ENCODE data around the gene DOCK1. TPM values are rescaled to one million over a fixed set of nuclear protein-coding genes. Genes with fewer than 3 reads are reported as not detected.
"Not testable (repeated sequence)": the region's sequence is repeated elsewhere in the genome, so short reads cannot be mapped to it uniquely, and the experiment has no call there.

The DOCK1 gene
- total RNA-seq, 2 donors from 2014 or later: 41.2 to 56.0 TPM

- no peaks in the 10 kb centered on the region for H3K27me3 ChIP-seq (replicated peaks; ENCODE audit: insufficient read depth)
- no peak for DNase-seq (ENCODE audit: low spot score)
- no peak overlapping the region for H3K4me3 ChIP-seq
- TF ChIP-seq, protein P1, sequence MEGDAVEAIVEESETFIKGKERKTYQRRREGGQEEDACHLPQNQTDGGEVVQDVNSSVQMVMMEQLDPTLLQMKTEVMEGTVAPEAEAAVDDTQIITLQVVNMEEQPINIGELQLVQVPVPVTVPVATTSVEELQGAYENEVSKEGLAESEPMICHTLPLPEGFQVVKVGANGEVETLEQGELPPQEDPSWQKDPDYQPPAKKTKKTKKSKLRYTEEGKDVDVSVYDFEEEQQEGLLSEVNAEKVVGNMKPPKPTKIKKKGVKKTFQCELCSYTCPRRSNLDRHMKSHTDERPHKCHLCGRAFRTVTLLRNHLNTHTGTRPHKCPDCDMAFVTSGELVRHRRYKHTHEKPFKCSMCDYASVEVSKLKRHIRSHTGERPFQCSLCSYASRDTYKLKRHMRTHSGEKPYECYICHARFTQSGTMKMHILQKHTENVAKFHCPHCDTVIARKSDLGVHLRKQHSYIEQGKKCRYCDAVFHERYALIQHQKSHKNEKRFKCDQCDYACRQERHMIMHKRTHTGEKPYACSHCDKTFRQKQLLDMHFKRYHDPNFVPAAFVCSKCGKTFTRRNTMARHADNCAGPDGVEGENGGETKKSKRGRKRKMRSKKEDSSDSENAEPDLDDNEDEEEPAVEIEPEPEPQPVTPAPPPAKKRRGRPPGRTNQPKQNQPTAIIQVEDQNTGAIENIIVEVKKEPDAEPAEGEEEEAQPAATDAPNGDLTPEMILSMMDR (IDR thresholded peaks at IDR 0.05): no peak
- TF ChIP-seq POLR2AphosphoS5 (IDR thresholded peaks at IDR 0.05) (no peak), POLR2A (IDR thresholded peaks at IDR 0.05) (no peak)
- intact Hi-C loops (cut with DNase I): no loop called here
- H3K36me3 ChIP-seq: no peaks in the 10 kb centered on the region
- no peak overlapping the region for H3K27ac ChIP-seq
- no peaks in the 10 kb centered on the region for H3K4me1 ChIP-seq (replicated peaks)
- WGBS: 92% methylated on average over 11 of the region's 11 CpGs
- H3K9me3 ChIP-seq: no peaks in the 10 kb centered on the region
Measured at GRCh38 chr10:126932516-126932915, 27.3 kb downstream of the DOCK1 start.

DNA sequence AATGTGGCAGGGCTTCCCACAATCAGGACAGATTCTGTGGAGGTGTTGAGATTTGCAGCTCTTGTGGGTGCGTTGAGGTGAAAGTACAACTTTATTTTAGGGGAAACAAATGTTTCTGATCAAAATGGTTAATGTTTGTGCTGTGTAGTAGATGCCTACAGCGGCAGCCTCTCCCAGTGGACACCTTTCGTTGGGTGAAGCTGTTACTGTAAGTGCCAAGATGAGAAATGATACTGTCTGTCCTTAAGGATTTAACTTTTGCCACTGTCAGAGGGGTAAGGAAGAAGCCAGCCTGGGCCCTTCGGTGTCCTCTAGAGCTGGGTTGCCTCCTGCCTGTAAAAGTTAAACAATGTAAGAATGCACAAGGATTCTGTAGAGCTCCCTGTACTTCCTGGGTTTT is 27.9 kb downstream of the DOCK1 start:
- H3K9me3 ChIP-seq: no peaks in the 10 kb centered on the region
- TF ChIP-seq POLR2AphosphoS5 (IDR thresholded peaks at IDR 0.05) (no peak), POLR2A (IDR thresholded peaks at IDR 0.05) (no peak)
- TF ChIP-seq, protein P1 (IDR thresholded peaks at IDR 0.05): no peak
- H3K27me3 ChIP-seq (replicated peaks; ENCODE audit: insufficient read depth): no peaks in the 10 kb centered on the region
- 60% methylated on average over 4 of the region's 4 CpGs for WGBS
- H3K36me3 ChIP-seq: no peaks in the 10 kb centered on the region
- DNase-seq (ENCODE audit: low spot score): no peak
- H3K4me3 ChIP-seq: no peak overlapping the region
- no peaks in the 10 kb centered on the region for H3K4me1 ChIP-seq (replicated peaks)
- no peak overlapping the region for H3K27ac ChIP-seq
- intact Hi-C loops (cut with DNase I): no loop called here

DNA sequence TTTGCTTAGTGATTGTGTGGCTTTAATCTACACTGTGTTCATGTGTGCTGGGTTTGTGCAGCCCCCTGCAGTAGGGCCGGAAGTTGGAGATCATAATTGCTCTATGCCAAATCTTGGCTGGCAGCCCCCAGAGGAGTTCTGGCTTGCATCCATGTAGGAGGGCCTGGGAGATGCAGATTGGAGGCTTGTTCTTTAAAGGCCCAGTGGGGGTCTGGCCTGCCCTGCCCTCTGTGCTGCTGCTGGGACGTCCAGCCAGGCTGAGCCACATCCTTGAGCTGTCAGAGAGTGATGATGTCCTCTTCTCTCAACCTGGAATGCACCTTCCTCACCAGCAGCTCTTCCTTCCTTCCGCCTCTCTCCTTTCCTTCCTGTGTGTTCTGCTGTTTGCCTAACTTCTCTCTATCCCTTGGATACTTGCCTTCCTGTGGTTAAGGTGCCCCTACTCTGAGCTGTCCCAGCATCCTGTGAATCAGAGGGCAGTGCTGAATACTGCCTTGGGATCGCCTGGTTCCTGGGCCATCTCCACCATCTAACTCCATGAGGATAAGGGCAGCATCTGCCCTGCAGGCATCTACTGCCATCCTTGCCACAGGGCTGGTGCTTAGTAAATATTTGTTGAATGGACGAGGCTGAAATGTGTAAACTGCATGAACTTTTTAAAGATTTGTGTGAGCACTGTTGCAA is 30.2 kb downstream of the DOCK1 start:
- Histone ChIP-seq H3K9me3 (no peaks in the 10 kb centered on the region), H3K4me1 (replicated peaks) (no peaks in the 10 kb centered on the region), H3K4me3 (no peak overlapping the region), H3K36me3 (no peaks in the 10 kb centered on the region), H3K27me3 (replicated peaks; ENCODE audit: insufficient read depth) (no peaks in the 10 kb centered on the region), H3K27ac (no peak overlapping the region)
- DNase-seq (ENCODE audit: low spot score): no peak
- WGBS: 53% methylated on average over 5 of the region's 5 CpGs
- TF ChIP-seq, protein P1 (IDR thresholded peaks at IDR 0.05): no peak
- TF ChIP-seq POLR2AphosphoS5 (IDR thresholded peaks at IDR 0.05): no peak
- TF ChIP-seq POLR2A (IDR thresholded peaks at IDR 0.05): no peak
- intact Hi-C loops (cut with DNase I): no loop called here

GRCh38 chr10:126937026-126937425 is 31.8 kb downstream of the DOCK1 start:
- DNase-seq (ENCODE audit: low spot score): no peak
- no peak for TF ChIP-seq POLR2AphosphoS5 (IDR thresholded peaks at IDR 0.05)
- TF ChIP-seq, protein P1 (IDR thresholded peaks at IDR 0.05): no peak
- TF ChIP-seq POLR2A (IDR thresholded peaks at IDR 0.05): no peak
- Histone ChIP-seq H3K4me3 (no peak overlapping the region), H3K9me3 (no peaks in the 10 kb centered on the region), H3K27ac (no peak overlapping the region), H3K4me1 (replicated peaks) (no peaks in the 10 kb centered on the region), H3K36me3 (no peaks in the 10 kb centered on the region), H3K27me3 (replicated peaks; ENCODE audit: insufficient read depth) (no peaks in the 10 kb centered on the region)
- 89% methylated on average over 3 of the region's 3 CpGs for WGBS
- intact Hi-C loops (cut with DNase I): no loop called here

GRCh38 chr10:126938121-126938520 is 32.9 kb downstream of the DOCK1 start:
- 97% methylated on average over 9 of the region's 9 CpGs for WGBS
- H3K27me3 ChIP-seq (replicated peaks; ENCODE audit: insufficient read depth); H3K9me3 ChIP-seq; DNase-seq (ENCODE audit: low spot score); H3K4me1 ChIP-seq (replicated peaks); intact Hi-C loops (cut with DNase I); H3K36me3 ChIP-seq; H3K4me3 ChIP-seq; H3K27ac ChIP-seq: not testable (repeated sequence)
